Stomach (tissue), 4 donors: ENCODE measurements around the gene PTPRG.

Experiments used
- CTCF ChIP-seq, 7 experiments: fragments of 450-650 bp in 4 of 7; fragments of 200-600 bp in 3 of 7; sonication (generic) in 3 of 7; IDR thresholded peaks; one replicate each; pipeline ENCODE4 v1.5.1; 2016 to 2019; ENCODE audit warnings: antibody characterized with exemption in 7 of 7, control low read depth in 2 of 7, mild to moderate bottlenecking in 1 of 7
- EP300 ChIP-seq: sonication (generic); formaldehyde crosslinking; IDR thresholded peaks from one replicate; pipeline ENCODE4 v1.6.1; 2017; ENCODE audit warnings: antibody characterized with exemption
- POLR2A ChIP-seq, 4 donors: fragments of 450-650 bp; IDR thresholded peaks; one replicate each; pipeline ENCODE4 v1.6.1; 2016; ENCODE audit warnings: antibody characterized with exemption in 4 of 4, control low read depth in 2 of 4, mild to moderate bottlenecking in 1 of 4, moderate library complexity in 1 of 4
- POLR2AphosphoS5 ChIP-seq, 3 donors: sonication (generic); formaldehyde crosslinking; IDR thresholded peaks; one replicate each; pipeline ENCODE4 v1.6.1; 2016; ENCODE audit warnings: antibody characterized with exemption in 3 of 3

- TF ChIP-seq CTCF (IDR thresholded peaks at IDR 0.05) (no peak), POLR2AphosphoS5 (IDR thresholded peaks at IDR 0.05) (no peak), POLR2A (IDR thresholded peaks at IDR 0.05) (no peak), EP300 (no peak)
These were observed 29.9 kb downstream of the PTPRG start for GRCh38 chr3:61591300-61591699.
